ENCODE results near the gene TNFSF8. TPM values are rescaled to one million over a fixed set of nuclear protein-coding genes. Genes with fewer than 3 reads are reported as not detected.

Gene TNFSF8
- total and polyA plus RNA-seq, 7 donors: 0.60 to 11.7 (median 1.8) TPM

- no peaks in the 10 kb centered on the region for H3K9me3 ChIP-seq
- no peak for DNase-seq
- no peaks in the 10 kb centered on the region for H3K27me3 ChIP-seq
- no peaks in the 10 kb centered on the region for H3K36me3 ChIP-seq
- H3K4me1 ChIP-seq: no peaks in the 10 kb centered on the region
- no peak overlapping the region for H3K4me3 ChIP-seq
- intact Hi-C loops (cut with DNase I): no loop called here
- 78 to 79% methylated on average over 2 of the region's 2 CpGs for WGBS, 2 donors
- H3K27ac ChIP-seq: no peak overlapping the region
- TF ChIP-seq, protein P1, sequence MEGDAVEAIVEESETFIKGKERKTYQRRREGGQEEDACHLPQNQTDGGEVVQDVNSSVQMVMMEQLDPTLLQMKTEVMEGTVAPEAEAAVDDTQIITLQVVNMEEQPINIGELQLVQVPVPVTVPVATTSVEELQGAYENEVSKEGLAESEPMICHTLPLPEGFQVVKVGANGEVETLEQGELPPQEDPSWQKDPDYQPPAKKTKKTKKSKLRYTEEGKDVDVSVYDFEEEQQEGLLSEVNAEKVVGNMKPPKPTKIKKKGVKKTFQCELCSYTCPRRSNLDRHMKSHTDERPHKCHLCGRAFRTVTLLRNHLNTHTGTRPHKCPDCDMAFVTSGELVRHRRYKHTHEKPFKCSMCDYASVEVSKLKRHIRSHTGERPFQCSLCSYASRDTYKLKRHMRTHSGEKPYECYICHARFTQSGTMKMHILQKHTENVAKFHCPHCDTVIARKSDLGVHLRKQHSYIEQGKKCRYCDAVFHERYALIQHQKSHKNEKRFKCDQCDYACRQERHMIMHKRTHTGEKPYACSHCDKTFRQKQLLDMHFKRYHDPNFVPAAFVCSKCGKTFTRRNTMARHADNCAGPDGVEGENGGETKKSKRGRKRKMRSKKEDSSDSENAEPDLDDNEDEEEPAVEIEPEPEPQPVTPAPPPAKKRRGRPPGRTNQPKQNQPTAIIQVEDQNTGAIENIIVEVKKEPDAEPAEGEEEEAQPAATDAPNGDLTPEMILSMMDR (IDR thresholded peaks at IDR 0.05): no peak
- TF ChIP-seq POLR2A (IDR thresholded peaks at IDR 0.05): no peak
- no peak for TF ChIP-seq EP300 (IDR thresholded peaks at IDR 0.05)
- TF ChIP-seq POLR2AphosphoS5 (IDR thresholded peaks at IDR 0.05): no peak
Measured at GRCh38 chr9:114945616-114946412, 15.4 kb upstream of the TNFSF8 start.

DNA sequence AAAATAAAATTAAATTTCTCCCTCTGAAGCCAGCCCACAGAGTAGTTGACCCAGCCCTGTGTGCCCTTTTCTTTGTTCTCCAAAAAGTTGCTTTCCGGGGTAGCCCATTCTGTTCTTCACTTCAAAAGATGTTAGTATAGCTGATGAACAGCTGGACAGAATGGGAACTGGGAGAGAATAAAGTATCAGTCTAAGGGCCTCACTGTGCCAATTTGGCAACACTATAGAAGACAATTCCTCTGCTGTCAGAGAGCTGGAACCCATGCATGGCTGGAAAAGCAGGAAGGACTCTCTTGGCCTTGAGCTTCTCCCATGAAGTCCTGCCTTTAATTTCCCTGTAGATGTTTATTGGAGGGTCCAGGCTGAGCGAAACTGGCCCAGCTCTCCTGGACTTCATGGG is 11.0 kb upstream of the TNFSF8 start:
- Histone ChIP-seq H3K9me3 (no peaks in the 10 kb centered on the region), H3K27me3 (no peaks in the 10 kb centered on the region), H3K4me3 (no peak overlapping the region), H3K36me3 (no peaks in the 10 kb centered on the region), H3K27ac (no peak overlapping the region), H3K4me1 (no peaks in the 10 kb centered on the region)
- WGBS, 2 donors: 85 to 94% methylated on average over 2 of the region's 2 CpGs
- TF ChIP-seq POLR2AphosphoS5 (IDR thresholded peaks at IDR 0.05) (no peak), POLR2A (IDR thresholded peaks at IDR 0.05) (no peak), EP300 (IDR thresholded peaks at IDR 0.05) (no peak)
- TF ChIP-seq, protein P1 (IDR thresholded peaks at IDR 0.05): no peak
- intact Hi-C loops (cut with DNase I): no loop called here
- DNase-seq: no peak

GRCh38 chr9:114938687-114939575 is 8.5 kb upstream of the TNFSF8 start:
- intact Hi-C loops (cut with DNase I): no loop called here
- no peaks in the 10 kb centered on the region for H3K36me3 ChIP-seq
- TF ChIP-seq POLR2A (IDR thresholded peaks at IDR 0.05) (no peak), EP300 (IDR thresholded peaks at IDR 0.05) (no peak), POLR2AphosphoS5 (IDR thresholded peaks at IDR 0.05) (no peak)
- TF ChIP-seq, protein P1 (IDR thresholded peaks at IDR 0.05): no peak
- H3K4me1 ChIP-seq: no peaks in the 10 kb centered on the region
- no peak overlapping the region for H3K27ac ChIP-seq
- no peaks in the 10 kb centered on the region for H3K9me3 ChIP-seq
- H3K27me3 ChIP-seq: no peaks in the 10 kb centered on the region
- no peak for DNase-seq
- no peak overlapping the region for H3K4me3 ChIP-seq
- 64 to 82% methylated on average over 4 of the region's 4 CpGs for WGBS, 2 donors

DNA sequence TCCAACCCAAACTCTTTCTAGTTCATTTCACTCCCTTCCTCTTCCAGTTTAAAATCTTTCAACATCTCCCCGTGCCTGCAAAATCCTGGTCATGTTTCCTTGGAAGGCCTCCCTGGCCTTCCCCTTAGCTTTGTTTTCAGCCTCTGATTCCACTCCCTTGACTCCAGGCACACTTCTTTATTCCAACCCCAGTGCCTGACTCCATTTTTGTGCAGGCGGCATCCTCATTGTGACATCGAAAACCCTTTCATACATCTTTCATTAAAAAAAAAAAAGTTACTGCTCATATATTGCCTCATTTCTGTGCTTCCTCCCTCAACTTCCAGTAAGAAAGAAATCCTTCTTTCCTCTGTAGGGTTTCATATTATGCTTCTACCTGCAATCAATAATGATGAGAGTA is 7.1 kb upstream of the TNFSF8 start:
- 87 to 91% methylated on average over 3 of the region's 3 CpGs for WGBS, 2 donors
- H3K27ac ChIP-seq: no peak overlapping the region
- no peak for TF ChIP-seq POLR2A (IDR thresholded peaks at IDR 0.05)
- TF ChIP-seq POLR2AphosphoS5 (IDR thresholded peaks at IDR 0.05): no peak
- TF ChIP-seq, protein P1 (IDR thresholded peaks at IDR 0.05): no peak
- TF ChIP-seq EP300 (IDR thresholded peaks at IDR 0.05): no peak
- H3K4me1 ChIP-seq: no peaks in the 10 kb centered on the region
- no peaks in the 10 kb centered on the region for H3K27me3 ChIP-seq
- no peaks in the 10 kb centered on the region for H3K36me3 ChIP-seq
- intact Hi-C loops (cut with DNase I): no loop called here
- H3K9me3 ChIP-seq: no peaks in the 10 kb centered on the region
- H3K4me3 ChIP-seq: no peak overlapping the region
- DNase-seq: no peak

Data from sigmoid colon (tissue), 7 donors.